ENCODE data around the gene CCL27.

- TF ChIP-seq, protein P1, sequence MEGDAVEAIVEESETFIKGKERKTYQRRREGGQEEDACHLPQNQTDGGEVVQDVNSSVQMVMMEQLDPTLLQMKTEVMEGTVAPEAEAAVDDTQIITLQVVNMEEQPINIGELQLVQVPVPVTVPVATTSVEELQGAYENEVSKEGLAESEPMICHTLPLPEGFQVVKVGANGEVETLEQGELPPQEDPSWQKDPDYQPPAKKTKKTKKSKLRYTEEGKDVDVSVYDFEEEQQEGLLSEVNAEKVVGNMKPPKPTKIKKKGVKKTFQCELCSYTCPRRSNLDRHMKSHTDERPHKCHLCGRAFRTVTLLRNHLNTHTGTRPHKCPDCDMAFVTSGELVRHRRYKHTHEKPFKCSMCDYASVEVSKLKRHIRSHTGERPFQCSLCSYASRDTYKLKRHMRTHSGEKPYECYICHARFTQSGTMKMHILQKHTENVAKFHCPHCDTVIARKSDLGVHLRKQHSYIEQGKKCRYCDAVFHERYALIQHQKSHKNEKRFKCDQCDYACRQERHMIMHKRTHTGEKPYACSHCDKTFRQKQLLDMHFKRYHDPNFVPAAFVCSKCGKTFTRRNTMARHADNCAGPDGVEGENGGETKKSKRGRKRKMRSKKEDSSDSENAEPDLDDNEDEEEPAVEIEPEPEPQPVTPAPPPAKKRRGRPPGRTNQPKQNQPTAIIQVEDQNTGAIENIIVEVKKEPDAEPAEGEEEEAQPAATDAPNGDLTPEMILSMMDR (IDR thresholded peaks at IDR 0.05) = no peak
- TF ChIP-seq POLR2AphosphoS5 (IDR thresholded peaks at IDR 0.05) = no peak
- TF ChIP-seq POLR2A (IDR thresholded peaks at IDR 0.05) = no peak
These were observed 27.1 kb upstream of the CCL27 start for GRCh38 chr9:34689512-34689911.

All from upper lobe of left lung (tissue), 4 donors.